Measurements from ENCODE around the gene GPR3.
"Not testable (repeated sequence)": the region's sequence is repeated elsewhere in the genome, so short reads cannot be mapped to it uniquely, and the experiment has no call there.

GPR3 gene

GRCh38 chr1:27380224-27380623 is 12.2 kb upstream of the GPR3 start:
- peak; percentile 57 for DNase-seq (ENCODE audit: low spot score)

GRCh38 chr1:27380766-27381733 is 11.4 kb upstream of the GPR3 start:
- DNase-seq (ENCODE audit: low spot score) = no peak

GRCh38 chr1:27381969-27382762 is 10.3 kb upstream of the GPR3 start:
- no peak for DNase-seq (ENCODE audit: low spot score)

GRCh38 chr1:27383039-27383605 is 9.3 kb upstream of the GPR3 start, which contains the start of gene CD164L2:
Gene CD164L2, minus strand, starts transcription at chr1:27383333. Its CDS starts 94 bp downstream, at chr1:27383239.
- no peak for DNase-seq (ENCODE audit: low spot score)

- no peak for DNase-seq (ENCODE audit: low spot score)
These were observed 8.8 kb upstream of the GPR3 start for GRCh38 chr1:27383661-27384060.

- DNase-seq (ENCODE audit: low spot score) = not testable (repeated sequence)
These were observed 7.6 kb upstream of the GPR3 start for GRCh38 chr1:27384797-27385196.

GRCh38 chr1:27388337-27389005 is 4.0 kb upstream of the GPR3 start:
- DNase-seq (ENCODE audit: low spot score) = peak; percentile 51

GRCh38 chr1:27391511-27392095 is 819 bp upstream of the GPR3 start:
- DNase-seq (ENCODE audit: low spot score) = peak; percentile 70

- no peak for DNase-seq (ENCODE audit: low spot score)
These were observed 585 bp downstream of the GPR3 start for GRCh38 chr1:27392778-27393635.

- no peak for DNase-seq (ENCODE audit: low spot score)
These were observed 1.3 kb downstream of the GPR3 start for GRCh38 chr1:27393641-27394281.

- DNase-seq (ENCODE audit: low spot score) = no peak
These were observed 1.8 kb downstream of the GPR3 start for GRCh38 chr1:27394282-27394658.

- DNase-seq (ENCODE audit: low spot score) = no peak
These were observed 2.5 kb downstream of the GPR3 start for GRCh38 chr1:27394925-27395324.

GRCh38 chr1:27395441-27396195 is 3.2 kb downstream of the GPR3 start:
- peak; percentile 88 for DNase-seq (ENCODE audit: low spot score)

GRCh38 chr1:27397110-27397509 is 4.7 kb downstream of the GPR3 start:
- no peak for DNase-seq (ENCODE audit: low spot score)

- no peak for DNase-seq (ENCODE audit: low spot score)
These were observed 5.3 kb downstream of the GPR3 start for GRCh38 chr1:27397749-27398148.

GRCh38 chr1:27398405-27399149 is 6.2 kb downstream of the GPR3 start:
- no peak for DNase-seq (ENCODE audit: low spot score)

- DNase-seq (ENCODE audit: low spot score) = no peak
These were observed 7.0 kb downstream of the GPR3 start for GRCh38 chr1:27399251-27400025.
